Type B pancreatic cell (in vitro differentiated cells): ENCODE measurements around the gene NAE1. TPM values are rescaled to one million over a fixed set of nuclear protein-coding genes. Genes with fewer than 3 reads are reported as not detected.

ENCODE experiments used
- DNase-seq: peaks from one replicate; pipeline ENCODE4 v3.0.0; 2021; ENCODE audit warnings: mixed read lengths; ENCODE audit not compliant: unreplicated experiment; ENCODE audit errors: extremely low spot score
- H3K27ac Mint-ChIP-seq: 2 replicates; pipeline ENCODE4 v1.8.0; 2021; ENCODE audit warnings: mild to moderate bottlenecking, mixed read lengths
- H3K27me3 Mint-ChIP-seq: 2 replicates; pipeline ENCODE4 v1.8.0; 2021; ENCODE audit warnings: mixed read lengths
- H3K36me3 Mint-ChIP-seq: 2 replicates; pipeline ENCODE4 v1.8.0; 2021; ENCODE audit warnings: mixed read lengths
- H3K4me1 Mint-ChIP-seq: one replicate; pipeline ENCODE4 v1.8.0; 2021; ENCODE audit warnings: mixed read lengths; ENCODE audit not compliant: unreplicated experiment
- H3K4me3 Mint-ChIP-seq: 2 replicates; pipeline ENCODE4 v1.8.0; 2021; ENCODE audit warnings: mild to moderate bottlenecking, mixed read lengths
- H3K9me3 Mint-ChIP-seq: 2 replicates; pipeline ENCODE4 v1.8.0; 2021; ENCODE audit warnings: mixed read lengths
- CTCF ChIP-seq: fragments of 200-600 bp; sonication (generic); conservative IDR thresholded peaks from 2 replicates; pipeline ENCODE4 v1.5.0; 2021; ENCODE audit warnings: antibody characterized with exemption, mild to moderate bottlenecking
- long read RNA-seq: library from polyadenylated mRNA; unstranded; transcript quantifications from one replicate; pipeline ENCODE4 v2.0.0, GENCODE V29; 2020
- total RNA-seq: library from RNA; stranded (reverse); gene quantifications from 2 replicates; pipeline ENCODE4 v1.2.1, GENCODE V29; 2021; ENCODE audit warnings: low replicate concordance

Gene NAE1
- total RNA-seq: 69.4 and 92.5 TPM in 2 replicates
- long read RNA-seq, transcript NAE1-201 (20 exons, 1,837 nt): major isoform, 248 of 319 reads
- long read RNA-seq, transcript NAE1-204 (19 exons, 1,654 nt): minor isoform, 20 of 319 reads
- long read RNA-seq, partial matches to known transcripts: 10 of 319 reads
- long read RNA-seq, other reads (novel, unspliced or antisense): 36 of 319 reads

DNA sequence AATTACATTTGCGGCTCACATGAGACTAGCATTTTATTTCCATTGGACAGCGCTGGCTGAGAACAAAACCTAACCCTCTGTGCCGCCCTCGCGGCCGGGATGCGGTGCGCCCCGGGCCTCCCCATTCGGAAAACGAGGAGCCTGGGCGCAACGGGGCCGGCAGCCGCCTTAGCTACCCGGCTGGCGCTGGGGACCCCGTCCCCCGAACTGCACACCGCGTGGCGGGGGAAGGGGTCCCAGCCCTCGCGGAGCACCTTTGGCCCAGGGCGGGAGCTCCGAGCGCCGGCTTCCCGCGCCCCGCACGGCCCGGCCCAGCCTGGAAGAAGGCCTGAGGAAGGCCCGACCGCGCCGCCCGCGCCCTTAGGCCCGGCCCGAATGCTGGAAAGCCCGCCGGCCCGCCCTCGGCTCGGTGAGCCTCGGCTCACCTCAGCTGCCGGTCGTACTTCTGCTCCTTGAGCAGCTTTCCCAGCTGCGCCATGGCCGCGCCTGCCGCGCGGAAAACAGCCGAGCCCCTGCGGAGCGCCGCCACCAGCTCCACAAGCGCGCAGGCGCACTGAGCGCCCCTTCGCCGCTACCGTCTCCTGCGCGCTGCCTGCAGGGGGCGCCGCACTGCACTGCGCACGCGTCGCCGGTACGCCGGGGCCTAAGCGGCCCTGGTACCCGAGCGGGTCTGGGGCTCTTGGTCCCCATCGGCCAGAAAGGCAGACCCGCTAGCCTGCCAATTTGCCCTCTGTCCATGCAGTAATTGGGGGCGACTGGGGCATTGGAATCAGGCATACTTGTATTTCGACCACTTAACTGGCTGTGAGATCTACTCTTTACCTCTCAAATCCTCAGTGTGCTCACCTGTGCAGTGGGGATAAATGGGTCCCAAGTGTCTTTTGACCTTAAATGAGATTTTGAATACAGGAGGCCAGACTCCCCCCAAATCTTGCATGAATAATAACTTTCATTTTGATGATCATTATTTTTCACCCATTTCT lies at the start of gene NAE1:
Gene NAE1, minus strand, starts transcription at position 555 of the 983 bp plus-strand sequence. Its CDS starts 77 bp downstream, at position 478.
- H3K4me1 Mint-ChIP-seq: peaks cover 19% of the 10 kb centered on the region
- peaks cover 15% of the 10 kb centered on the region for H3K36me3 Mint-ChIP-seq
- peak within 1 kb of the TSS; percentile 83 for H3K4me3 Mint-ChIP-seq
- H3K27me3 Mint-ChIP-seq: peaks cover 21% of the 10 kb centered on the region
- no peaks in the 10 kb centered on the region for H3K9me3 Mint-ChIP-seq
- no peak within 1 kb of the TSS for H3K27ac Mint-ChIP-seq
- DNase-seq: peak; percentile 96
- TF ChIP-seq CTCF: peak; percentile 100

DNA sequence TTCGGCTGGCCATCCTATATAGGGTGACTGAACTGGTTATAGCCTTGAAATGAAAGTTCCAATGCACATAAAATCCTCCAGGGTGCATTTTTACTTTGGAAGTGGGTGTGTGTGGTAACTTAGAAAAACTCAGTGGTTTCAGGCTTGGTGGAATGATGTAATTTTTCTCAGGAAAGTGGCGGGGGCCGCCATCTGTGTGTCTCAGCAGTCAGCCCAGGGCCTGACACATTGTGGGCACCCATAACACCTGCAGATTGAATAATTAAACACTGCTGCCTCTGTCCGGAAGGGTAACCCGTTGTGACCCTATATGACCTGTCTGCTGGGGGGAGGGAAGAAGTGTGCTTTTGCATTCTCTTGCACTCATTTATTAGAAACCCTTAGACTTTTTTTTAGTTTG lies 47.3 kb upstream of the NAE1 start:
- no peaks in the 10 kb centered on the region for H3K36me3 Mint-ChIP-seq
- no peak for DNase-seq
- peak overlapping the region; percentile 58 for H3K4me3 Mint-ChIP-seq
- no peaks in the 10 kb centered on the region for H3K9me3 Mint-ChIP-seq
- H3K27ac Mint-ChIP-seq: no peak overlapping the region
- TF ChIP-seq CTCF: no peak
- H3K4me1 Mint-ChIP-seq: peaks cover 28% of the 10 kb centered on the region
- H3K27me3 Mint-ChIP-seq: no peaks in the 10 kb centered on the region

DNA sequence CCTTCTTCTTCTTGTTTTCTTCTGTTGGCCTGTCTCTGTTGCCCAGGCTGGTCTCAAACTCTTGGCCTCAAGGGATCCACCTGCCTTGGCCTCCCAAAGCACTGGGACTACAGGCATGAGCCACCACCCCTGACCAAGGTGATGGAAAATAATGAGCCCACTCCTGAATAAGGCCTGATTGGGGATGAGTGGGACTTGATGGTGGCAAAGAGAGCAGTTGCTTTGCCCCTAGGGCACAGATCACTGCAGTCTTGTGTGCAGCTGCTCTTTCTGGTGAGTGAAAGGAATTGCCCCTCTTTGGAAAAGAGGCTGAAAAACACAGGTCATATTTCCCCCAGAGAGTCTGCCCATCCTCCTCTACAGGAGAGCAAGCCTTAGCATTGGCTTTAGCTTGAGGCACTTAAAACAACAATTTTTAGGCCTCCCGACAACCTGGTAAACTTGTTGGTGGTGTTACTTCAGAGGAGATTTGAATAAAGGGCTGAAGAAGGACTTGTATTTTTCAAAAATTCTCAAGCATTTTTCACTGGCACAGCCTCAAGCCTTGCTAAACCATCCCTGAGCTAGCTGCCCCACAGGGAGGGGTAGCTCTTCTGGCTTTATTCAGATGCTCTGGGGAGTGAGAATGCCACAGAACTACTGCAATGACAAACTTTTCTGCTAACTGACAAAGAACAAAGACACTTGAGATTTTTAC lies 43.5 kb upstream of the NAE1 start:
- H3K9me3 Mint-ChIP-seq: no peaks in the 10 kb centered on the region
- TF ChIP-seq CTCF: no peak
- no peaks in the 10 kb centered on the region for H3K36me3 Mint-ChIP-seq
- peaks cover 5% of the 10 kb centered on the region for H3K27me3 Mint-ChIP-seq
- no peak for DNase-seq
- peak overlapping the region; percentile 81 for H3K27ac Mint-ChIP-seq
- peaks cover 22% of the 10 kb centered on the region for H3K4me1 Mint-ChIP-seq
- peak overlapping the region; percentile 55 for H3K4me3 Mint-ChIP-seq

DNA sequence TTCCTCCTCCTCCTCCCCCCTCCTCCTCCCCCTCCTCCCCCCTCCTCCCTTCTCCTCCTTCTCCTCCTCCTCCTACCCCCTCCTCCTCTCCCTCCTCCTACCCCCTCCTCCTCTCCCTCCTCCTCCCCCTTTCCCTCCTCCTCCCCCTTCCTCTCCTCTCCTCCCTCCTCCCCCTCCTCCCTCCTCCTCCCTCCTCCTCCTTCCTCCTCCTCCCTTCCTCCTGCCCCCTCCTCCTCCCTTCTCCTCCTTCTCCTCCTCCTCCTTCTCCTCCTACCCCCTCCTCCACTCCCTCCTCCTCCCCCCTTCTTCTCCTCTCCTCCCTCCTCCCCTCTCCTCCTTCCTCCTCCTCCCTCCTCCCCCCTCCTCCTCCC lies 42.9 kb upstream of the NAE1 start:
- H3K27ac Mint-ChIP-seq: no peak overlapping the region
- peaks cover 21% of the 10 kb centered on the region for H3K4me1 Mint-ChIP-seq
- TF ChIP-seq CTCF: no peak
- no peak for DNase-seq
- no peaks in the 10 kb centered on the region for H3K36me3 Mint-ChIP-seq
- H3K27me3 Mint-ChIP-seq: peaks cover 5% of the 10 kb centered on the region
- no peaks in the 10 kb centered on the region for H3K9me3 Mint-ChIP-seq
- H3K4me3 Mint-ChIP-seq: no peak overlapping the region

GRCh38 chr16:66872943-66873684 lies 42.3 kb upstream of the NAE1 start:
- peak overlapping the region; percentile 66 for H3K27ac Mint-ChIP-seq
- peaks cover 16% of the 10 kb centered on the region for H3K4me1 Mint-ChIP-seq
- H3K36me3 Mint-ChIP-seq: no peaks in the 10 kb centered on the region
- TF ChIP-seq CTCF: peak; percentile 98
- H3K27me3 Mint-ChIP-seq: peaks cover 5% of the 10 kb centered on the region
- no peaks in the 10 kb centered on the region for H3K9me3 Mint-ChIP-seq
- peak; percentile 91 for DNase-seq
- peak overlapping the region; percentile 82 for H3K4me3 Mint-ChIP-seq
